NCI-H226 (cell line): ENCODE data around the gene TNFRSF21.
"Not testable (repeated sequence)": the region's sequence is repeated elsewhere in the genome, so short reads cannot be mapped to it uniquely, and the experiment has no call there.

Experiments used
- DNase-seq: peaks from one replicate; pipeline ENCODE4 v3.0.0-alpha.2; 2015

Gene TNFRSF21, protein sequence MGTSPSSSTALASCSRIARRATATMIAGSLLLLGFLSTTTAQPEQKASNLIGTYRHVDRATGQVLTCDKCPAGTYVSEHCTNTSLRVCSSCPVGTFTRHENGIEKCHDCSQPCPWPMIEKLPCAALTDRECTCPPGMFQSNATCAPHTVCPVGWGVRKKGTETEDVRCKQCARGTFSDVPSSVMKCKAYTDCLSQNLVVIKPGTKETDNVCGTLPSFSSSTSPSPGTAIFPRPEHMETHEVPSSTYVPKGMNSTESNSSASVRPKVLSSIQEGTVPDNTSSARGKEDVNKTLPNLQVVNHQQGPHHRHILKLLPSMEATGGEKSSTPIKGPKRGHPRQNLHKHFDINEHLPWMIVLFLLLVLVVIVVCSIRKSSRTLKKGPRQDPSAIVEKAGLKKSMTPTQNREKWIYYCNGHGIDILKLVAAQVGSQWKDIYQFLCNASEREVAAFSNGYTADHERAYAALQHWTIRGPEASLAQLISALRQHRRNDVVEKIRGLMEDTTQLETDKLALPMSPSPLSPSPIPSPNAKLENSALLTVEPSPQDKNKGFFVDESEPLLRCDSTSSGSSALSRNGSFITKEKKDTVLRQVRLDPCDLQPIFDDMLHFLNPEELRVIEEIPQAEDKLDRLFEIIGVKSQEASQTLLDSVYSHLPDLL

DNA sequence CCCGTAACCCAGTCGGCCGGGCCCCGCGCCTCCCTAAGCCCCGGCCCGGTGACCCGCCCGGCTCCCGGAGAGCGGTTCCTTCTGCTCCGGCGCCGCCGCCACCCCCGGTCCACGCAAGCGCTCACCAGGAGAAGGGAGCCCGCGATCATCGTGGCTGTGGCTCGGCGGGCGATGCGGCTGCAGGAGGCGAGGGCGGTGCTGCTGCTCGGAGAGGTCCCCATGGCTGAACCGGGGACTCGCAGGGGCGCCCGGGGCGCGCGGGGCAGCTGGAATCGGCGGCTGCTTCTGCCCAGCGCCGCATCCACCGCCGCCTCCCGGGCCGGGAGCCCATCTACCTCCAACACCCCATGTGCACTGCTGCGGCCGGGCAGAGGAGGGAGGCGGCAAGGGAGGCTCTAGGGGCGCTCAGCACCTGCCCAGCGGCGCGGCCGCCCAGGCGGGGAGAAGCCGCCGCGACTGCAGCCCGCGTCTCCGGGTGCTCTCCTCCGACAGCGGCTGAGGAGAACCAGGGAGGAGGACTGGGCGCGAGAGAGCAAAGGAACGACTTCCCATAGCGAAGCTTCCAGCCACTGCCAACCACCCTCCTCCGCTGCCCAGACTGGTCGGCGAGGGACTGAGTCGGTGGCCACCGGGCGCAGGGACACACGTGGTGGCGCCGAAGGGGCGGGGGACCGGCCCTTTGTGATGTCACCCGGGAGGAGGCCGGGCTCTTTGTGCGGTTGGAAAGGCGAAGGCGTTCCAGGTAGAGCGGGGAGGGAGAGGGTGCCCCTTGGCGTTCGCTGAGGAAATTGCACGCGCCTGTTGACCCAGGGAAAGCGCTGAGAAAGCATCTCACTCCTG, at the start of gene TNFRSF21:
TSS of gene TNFRSF21 (minus strand) at position 615 of the 840 bp plus-strand sequence. CDS start at position 221, 394 bp downstream.
- peak; percentile 70 for DNase-seq

DNA sequence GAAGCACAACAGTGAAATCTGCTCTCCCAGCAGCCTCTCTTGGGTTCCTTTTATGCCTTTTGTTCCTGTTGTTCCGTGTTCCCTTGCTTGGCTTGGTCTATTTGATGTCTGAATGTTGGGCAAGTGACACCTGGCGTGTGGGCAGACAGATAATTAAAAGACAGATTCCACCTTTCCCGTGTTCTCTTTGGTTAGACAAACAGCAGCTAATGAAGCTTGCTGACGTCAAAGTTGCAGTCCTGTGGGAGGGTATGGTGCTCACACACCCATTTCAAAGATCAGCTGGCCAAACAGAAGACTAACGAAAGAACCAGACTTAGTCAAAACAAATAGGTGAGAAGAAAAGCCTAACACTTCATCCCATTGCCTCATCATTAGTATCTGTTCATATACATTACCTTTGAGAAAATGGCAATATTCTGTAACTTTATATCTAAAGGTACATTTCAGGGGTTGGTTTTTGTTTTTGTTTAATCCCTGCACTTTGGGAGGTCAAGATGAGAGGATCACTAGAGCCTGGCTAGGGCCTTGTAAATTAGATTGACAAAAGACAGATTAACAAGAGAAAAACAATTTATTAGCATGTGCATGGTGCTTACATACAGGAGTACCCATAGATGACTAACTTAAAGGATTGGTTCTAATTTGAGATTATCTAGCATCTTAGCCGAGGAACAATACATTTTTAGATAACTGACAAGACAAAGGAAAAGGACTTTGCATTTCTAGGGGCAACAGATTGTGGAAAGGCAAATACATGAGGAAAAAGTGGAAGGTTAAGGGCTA, 48.9 kb upstream of the TNFRSF21 start:
- DNase-seq: no peak

DNA sequence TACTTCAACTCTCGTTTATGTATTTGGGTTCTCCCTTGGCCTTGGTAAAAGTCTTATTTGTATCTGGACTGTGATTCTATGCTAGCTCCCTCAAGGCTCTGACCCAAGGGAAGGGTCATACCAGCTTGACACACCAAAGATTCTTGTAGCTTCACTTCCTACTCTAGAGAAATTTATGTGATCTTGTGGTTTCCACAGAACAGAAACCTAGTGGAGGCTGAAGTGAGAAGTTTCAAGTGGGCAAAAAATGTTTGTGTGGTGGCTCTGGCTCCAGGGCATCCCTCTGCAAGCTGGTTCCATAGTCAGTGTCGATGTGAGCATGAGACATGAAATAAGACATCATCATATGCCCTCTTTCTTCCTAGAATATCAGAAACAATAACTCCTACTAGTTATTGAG, 48.1 kb upstream of the TNFRSF21 start:
- no peak for DNase-seq

DNA sequence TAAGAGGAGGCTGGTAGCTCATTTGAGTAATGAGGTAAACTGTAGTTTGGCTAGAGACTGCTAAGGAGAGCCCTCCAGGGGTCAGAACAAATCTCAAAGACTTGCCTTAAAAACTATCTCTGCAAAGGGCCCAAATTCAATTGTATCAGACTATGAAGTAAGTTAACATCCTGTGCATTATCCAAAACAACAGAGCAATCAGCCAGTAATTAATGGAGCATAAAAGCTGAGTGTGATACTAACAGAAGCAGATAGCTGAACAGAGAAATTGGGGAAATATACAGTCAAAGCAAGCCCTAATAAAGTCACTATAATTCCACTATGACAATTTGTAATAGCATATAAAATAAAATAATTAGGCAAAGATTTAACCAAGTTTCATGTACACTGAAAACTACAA, 45.8 kb upstream of the TNFRSF21 start:
- no peak for DNase-seq

DNA sequence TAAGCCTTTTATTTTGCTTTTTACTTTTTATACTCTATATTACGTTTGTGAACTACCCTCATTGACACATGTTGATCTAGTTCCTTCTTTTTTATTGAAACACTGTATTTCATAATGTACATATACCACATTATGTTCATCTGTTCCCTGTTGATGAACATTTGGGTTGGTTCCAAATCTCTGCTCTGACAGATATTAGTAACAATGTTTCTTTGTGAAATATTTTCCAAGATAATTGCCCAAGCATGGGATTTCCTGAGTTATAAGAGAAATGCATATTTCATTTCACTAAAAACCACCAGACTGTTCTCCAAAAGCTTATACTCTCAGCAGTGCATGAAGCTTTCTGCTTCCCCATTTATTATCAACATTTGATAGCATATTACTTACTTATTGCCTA, 44.2 kb upstream of the TNFRSF21 start:
- DNase-seq: peak; percentile 32

DNA sequence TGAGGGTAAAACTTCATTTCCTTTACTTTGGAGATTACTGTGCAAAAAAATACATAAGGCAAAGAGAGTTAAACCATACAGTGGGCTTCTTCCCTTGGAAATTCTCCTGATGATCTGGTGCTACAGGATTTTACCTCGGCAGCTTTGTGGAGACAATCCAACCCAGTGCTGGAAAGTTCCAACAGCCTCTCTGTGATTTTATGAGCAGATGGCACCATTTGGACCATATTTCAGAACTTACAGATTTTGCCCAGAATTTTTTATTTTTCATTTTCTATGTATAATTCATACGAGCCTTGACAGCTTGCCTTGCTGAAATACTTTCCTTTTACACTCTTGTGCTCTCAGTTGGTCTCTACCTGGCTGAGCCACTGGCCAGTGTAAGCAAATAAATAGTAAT, 43.3 kb upstream of the TNFRSF21 start:
- DNase-seq: no peak

DNA sequence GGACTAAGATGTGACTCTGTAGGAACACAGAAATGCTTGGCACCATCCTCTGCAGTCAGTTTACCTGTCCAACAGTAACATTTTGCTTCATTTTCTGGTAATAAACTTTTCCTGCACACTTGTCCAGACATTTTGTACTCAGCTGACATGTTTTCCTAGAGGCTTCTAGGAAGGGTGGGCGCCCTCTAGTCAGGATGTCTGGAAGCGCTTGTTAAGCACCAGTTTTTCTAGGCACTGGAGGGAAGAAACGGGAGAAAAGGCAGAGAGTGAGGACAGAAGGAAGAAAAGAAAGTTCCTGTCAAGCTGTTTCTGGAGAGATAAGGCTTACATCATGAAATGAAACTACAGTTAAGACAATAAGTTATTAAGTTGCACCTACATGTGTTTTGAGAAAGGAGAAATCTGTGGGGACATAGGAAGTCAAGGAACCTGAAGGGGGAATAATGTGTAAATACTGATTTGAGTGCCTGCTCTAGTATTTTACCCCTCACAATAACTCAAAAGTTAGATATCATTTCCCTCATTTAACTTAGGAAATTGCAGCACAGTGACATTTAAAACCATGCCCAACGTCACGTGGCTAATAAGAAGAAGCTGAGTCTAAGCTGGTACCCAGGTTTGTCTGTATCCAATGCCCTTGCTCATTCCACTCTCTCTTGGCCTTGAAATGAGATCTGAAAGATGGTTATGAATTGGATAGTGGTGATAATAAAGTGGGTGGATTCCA, 42.7 kb upstream of the TNFRSF21 start:
- DNase-seq: no peak

DNA sequence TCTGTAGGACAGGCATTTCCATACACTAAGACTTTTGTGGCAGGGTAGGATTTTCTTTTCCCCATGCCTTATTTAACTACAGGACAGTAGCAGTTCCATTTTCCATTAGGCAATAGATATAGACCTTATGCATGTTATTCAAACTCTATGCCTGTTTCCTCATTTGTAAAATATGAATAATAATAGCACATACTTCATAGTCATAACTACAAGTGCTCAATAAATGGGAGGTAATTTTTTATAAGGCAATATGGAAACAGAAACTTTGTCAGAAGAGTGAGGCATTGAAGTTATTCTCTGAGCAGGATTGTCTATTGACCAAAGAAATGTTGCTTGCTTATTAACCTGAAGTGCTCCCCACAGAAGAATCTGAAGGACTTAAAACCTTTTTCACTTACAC, 41.9 kb upstream of the TNFRSF21 start:
- DNase-seq: no peak

DNA sequence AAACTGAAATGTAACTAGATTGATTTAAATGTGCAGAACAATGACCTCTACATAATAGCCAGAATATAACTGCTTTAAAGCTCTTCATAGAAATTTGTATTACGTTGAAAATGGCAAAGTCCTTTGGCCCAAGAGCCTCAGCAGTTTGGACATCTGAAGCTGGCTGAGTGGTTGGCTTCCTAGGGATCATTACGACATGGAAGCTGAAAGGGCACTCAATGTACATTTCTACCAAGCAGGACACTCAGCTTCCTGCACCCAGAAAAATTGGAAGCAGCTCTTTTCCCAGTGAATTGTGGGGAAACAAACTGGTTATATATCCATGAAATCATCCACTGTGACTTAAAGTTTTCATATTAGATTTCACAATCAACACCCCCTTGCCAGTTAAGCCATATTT, 40.2 kb upstream of the TNFRSF21 start:
- DNase-seq: peak; percentile 13

DNA sequence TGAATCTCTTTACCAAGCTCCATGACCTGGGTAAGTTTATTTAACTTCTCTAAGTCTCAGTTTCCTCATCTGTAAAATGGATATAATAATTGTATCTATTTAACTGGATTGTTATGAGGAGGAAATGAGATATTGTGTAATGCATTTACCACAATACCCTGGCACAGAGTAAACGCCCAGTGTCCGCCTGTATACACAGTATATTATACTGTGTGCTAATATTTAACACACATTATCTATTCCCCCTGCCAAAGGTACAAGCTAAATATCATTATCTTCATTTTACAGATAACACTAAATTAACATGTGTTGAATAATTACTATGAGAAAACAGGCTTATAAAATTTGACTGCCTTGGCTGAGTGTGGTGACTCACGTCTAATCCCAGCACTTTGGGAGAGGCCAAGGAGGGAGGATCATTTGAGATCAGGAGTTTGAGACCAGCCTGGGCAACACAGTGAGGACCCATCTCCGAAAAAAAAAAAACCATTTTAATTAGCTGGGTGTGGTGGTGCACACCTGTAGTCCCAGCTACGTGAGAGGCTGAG, 38.7 kb upstream of the TNFRSF21 start:
- DNase-seq: no peak

DNA sequence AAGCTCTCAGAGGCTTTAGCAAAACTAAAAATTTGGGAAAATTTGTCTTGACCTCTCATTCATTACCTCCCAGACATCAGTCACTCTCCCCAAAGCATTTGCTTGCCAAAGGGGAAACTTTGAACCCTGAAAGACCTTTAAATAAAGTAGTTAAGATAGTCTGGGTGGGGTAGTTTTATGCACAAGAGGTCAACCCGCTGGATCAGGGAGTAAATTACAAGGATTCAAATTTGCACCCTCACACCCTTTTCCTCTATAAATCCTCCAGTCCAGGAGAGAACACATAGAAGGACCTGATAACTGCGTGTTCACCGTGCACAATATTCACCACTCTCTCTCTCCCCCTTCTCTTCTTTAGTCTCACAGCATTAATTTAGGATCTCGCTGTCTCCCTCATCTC, 36.1 kb upstream of the TNFRSF21 start:
- no peak for DNase-seq

DNA sequence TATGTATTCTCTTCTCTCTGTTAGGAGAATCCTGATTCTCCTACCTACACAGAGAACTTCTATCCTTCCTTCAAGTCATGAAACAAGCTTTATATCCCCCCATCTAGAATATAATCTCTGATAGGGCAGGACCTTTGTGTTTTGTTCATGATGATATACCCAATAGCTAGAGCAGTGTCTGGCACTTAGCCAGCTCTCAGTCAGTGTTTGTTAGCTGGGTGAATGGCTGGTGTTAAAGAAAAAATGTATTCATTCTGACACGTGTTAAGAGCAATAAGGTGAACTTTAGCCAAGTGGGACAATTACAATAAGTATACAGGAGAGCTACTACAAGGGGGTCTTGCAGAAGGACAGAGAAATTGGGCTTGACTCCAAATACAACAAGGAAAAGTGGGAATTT, 34.3 kb upstream of the TNFRSF21 start:
- no peak for DNase-seq

DNA sequence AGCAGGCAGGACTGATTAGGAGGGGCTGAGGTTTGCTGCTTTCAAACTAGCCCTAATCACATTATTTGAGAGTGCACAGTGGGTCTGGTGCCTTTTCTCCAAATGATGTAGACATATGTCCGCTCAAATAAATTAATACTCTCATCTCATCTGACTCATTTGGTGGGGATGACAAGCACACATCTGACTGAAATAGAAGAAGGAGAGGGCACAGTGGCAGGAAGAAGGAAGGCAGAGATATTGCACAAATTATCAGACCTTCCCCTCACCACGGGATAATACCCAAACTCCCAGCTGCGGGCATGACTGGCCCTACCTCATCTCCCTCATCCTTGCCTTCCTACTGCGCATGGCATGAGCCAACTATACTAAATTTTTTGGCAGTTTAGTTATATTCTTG, 33.9 kb upstream of the TNFRSF21 start:
- no peak for DNase-seq

DNA sequence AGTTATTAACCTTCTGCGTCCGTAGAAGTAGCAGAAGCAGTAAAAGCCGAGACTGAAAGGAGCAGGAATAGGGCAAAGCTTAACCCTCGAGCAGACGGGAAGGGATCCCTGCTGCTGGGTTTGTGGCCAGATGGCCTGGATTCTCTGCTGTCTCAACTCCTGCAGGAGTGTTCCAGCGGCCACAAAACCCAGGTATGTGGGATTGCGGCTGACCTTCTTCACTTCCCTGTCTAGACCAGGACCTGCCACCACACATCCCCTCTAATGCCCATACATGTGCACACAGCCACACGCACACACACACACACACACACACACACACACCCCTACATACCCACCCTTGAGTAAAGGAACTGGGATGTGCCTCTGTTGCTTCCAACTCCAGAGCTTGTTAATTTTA, 33.1 kb upstream of the TNFRSF21 start:
- DNase-seq: no peak

DNA sequence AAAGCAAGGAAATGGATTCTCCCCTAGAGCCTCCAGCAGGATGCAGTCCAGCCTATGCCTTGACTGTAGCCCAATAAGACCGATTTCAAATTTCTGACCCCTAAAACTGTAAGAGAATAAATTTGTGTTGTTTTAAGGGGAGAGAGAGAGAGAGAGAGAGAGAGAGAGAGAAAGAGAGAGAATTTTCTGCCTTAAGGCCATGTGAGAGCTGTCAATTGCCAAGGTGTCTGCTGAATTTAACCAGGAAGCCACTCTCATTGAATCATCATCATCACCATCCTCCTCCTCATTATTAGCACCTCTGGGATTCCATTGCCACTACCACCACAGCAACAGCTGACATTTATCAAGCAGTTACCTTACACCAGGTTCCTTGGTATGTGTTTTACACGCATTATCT, 27.8 kb upstream of the TNFRSF21 start:
- no peak for DNase-seq

DNA sequence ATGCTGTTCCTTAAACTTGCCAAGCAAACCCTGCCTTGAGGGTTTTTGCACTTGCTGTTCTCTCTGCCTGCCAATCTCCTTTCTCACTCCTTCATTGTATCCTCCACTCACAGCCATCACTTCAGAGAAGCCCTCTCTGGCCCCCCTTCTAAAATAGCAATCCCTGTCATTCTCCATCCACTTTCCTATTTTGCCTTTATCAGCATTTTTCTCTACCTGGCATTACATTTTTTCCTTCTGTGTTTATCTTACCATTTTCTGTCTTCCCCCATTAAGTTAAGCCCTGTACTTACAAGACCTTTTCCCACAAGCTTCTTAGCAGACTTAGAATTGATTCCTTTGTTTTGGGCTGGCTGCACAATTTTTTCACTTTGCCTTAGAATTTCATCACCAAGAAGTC, 26.6 kb upstream of the TNFRSF21 start:
- no peak for DNase-seq

DNA sequence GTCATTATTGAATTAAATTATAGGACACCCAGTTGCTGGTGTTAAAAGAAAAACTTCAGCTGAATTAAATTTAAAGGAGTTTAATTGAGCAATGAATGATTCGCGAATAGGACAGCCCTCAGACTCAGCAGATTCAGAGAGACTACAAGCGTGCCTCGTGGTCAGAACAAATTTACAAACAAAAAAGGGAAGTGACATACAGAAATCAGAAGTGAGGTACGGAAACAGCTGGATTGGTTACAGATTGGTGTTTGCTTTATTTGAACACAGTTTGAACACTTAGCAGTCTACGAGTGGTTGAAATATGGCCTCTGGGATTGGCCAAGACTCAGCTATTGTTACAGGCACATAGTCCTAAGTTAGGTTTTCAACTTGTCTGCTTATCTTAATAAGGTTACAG, 25.8 kb upstream of the TNFRSF21 start:
- DNase-seq: no peak

DNA sequence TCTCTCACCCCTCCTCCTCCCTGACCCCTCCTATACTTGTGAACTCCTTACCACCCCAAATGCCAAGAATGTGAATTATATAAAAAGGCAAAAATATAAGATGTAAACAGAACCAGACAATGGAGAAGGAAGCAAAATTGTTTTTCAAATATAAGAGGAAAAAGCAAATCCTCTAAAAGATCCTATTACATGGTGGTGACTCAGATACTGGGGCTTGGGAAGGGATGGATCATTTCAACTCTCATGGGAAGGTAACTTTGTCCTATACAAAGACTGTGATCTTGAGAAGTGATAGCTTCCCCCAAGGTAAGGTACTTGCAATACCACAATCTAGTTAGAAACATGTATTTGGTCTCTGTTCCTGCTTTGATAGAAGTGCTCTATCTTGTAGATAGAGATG, 24.6 kb upstream of the TNFRSF21 start:
- no peak for DNase-seq

DNA sequence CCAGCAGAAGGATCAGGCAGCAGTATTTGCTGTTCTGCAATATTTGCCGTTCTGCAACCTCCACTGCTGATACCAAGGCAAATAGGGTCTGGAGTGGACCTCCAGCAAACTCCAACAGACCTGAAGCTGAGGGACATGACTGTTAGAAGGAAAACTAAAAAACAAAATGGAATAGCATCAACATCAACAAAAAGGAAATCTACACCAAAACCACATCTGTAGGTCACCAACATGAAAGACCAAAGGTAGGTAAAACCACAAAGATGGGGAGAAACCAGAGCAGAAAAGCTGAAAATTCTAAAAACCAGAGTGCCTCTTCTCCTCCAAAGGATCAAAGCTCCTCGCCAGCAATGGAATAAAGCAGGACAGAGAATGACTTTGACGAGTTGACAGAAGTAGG, 18.9 kb upstream of the TNFRSF21 start:
- DNase-seq: not testable (repeated sequence)

DNA sequence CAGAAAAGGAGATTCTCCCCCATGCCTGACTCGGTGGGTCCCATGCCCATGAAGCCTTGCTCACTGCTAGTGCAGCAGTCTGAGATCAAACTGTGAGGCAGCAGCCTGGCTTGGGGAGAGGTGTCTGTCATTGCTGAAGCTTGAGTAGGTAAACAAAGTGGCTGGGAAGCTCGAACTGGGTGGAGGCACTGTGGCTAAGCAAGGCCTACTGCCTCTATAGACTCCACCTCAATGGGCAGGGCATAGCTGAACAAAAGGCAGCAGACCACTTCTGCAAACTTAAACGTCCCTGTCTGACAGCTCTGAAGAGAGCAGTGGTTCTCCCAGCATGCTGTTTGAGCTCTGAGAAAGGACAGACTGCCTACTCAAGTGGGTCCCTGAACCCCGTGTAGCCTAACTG, 18.4 kb upstream of the TNFRSF21 start:
- not testable (repeated sequence) for DNase-seq

DNA sequence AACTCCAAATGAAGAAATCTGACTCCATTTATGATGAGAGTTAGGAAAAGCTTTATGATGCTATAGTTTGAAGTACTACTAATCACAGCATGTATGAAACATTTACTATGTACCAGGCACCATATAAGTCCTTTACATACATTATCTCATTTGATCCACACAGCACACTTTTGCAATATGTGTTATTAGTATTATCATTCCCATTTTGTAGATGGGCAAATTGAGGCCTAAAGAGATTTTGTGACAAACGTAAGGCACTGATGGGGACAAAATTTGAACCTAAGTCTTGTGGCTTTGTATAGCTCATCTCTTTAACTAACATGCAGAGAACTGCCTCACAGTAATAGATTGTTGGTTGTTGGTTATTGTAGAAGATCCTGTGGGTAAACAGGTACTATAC, 14.2 kb upstream of the TNFRSF21 start:
- no peak for DNase-seq

DNA sequence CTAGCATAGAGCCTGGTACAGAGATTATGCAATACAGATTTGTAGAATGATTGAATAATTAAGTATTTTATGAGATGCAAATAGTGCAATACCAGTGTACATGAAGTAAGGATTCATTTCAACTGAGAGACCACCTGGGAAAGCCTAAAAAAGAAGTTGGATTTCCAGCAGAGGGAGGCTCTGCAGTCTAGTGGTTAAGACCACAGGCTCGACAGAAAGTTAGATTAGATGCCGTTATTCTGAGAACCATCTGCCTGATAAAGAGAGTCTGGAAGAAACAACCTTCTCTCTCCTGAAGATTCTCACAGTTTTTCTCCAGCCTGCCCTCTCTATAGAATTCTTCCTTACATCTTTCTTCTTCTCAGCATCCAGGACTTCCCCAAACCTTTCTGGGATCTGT, 13.6 kb upstream of the TNFRSF21 start:
- no peak for DNase-seq
